HG02588 (cell line): Measurements from ENCODE around the gene HDGFL1.

ENCODE experiments used
- ATAC-seq: cut with Tn5 transposase; IDR thresholded peaks from one replicate; pipeline ENCODE4 v1.9.1; 2021; ENCODE audit warnings: mild to moderate bottlenecking, moderate library complexity; ENCODE audit not compliant: unreplicated experiment

HDGFL1 gene

GRCh38 chr6:22589118-22589517 lies 19.8 kb downstream of the HDGFL1 start:
- ATAC-seq, result no peak

- no peak for ATAC-seq
These were observed 21.1 kb downstream of the HDGFL1 start for GRCh38 chr6:22590423-22590822.

GRCh38 chr6:22593895-22594294 lies 24.5 kb downstream of the HDGFL1 start:
- no peak for ATAC-seq

GRCh38 chr6:22596011-22596410 lies 26.6 kb downstream of the HDGFL1 start:
- ATAC-seq, result no peak

- no peak for ATAC-seq
These were observed 29.0 kb downstream of the HDGFL1 start for GRCh38 chr6:22598339-22598738.

- ATAC-seq, result no peak
These were observed 30.7 kb downstream of the HDGFL1 start for GRCh38 chr6:22600059-22600458.

- no peak for ATAC-seq
These were observed 32.6 kb downstream of the HDGFL1 start for GRCh38 chr6:22601984-22602383.

- no peak for ATAC-seq
These were observed 36.4 kb downstream of the HDGFL1 start for GRCh38 chr6:22605736-22606135.

GRCh38 chr6:22610127-22610526 lies 40.8 kb downstream of the HDGFL1 start:
- no peak for ATAC-seq

- no peak for ATAC-seq
These were observed 42.9 kb downstream of the HDGFL1 start for GRCh38 chr6:22612236-22612635.

GRCh38 chr6:22613051-22613450 lies 43.7 kb downstream of the HDGFL1 start:
- no peak for ATAC-seq

- no peak for ATAC-seq
These were observed 44.3 kb downstream of the HDGFL1 start for GRCh38 chr6:22613695-22614094.

- no peak for ATAC-seq
These were observed 45.2 kb downstream of the HDGFL1 start for GRCh38 chr6:22614547-22614946.

- ATAC-seq, result no peak
These were observed 51.7 kb downstream of the HDGFL1 start for GRCh38 chr6:22621028-22621427.
